ENCODE results near the gene TRERF1. TPM values are rescaled to one million over a fixed set of nuclear protein-coding genes. Genes with fewer than 3 reads are reported as not detected.

TRERF1 gene
- total RNA-seq, 1 donor from 2014 or later: 20.6 TPM

GRCh38 chr6:42179945-42180313, 271.8 kb downstream of the TRERF1 start:
- no peaks in the 10 kb centered on the region for H3K27me3 ChIP-seq
- no peak for TF ChIP-seq POLR2AphosphoS5 (IDR thresholded peaks at IDR 0.05; ENCODE audit: insufficient read depth in 1 of 2, low read depth in 1 of 2)

GRCh38 chr6:42179261-42179944, 272.3 kb downstream of the TRERF1 start:
- intact Hi-C loops (cut with DNase I): no loop called here

More at GRCh38 chr6:42179945-42180313, 271.8 kb downstream of the TRERF1 start:
- Histone ChIP-seq H3K4me1 (no peaks in the 10 kb centered on the region), H3K9me3 (no peaks in the 10 kb centered on the region), H3K27ac (no peak overlapping the region), H3K36me3 (no peaks in the 10 kb centered on the region), H3K4me3 (no peak overlapping the region)
- DNase-seq (ENCODE audit: extremely low spot score in 2 of 2): no peak
- intact Hi-C loops (cut with DNase I): no loop called here

GRCh38 chr6:42177514-42178364, 274.0 kb downstream of the TRERF1 start:
- Histone ChIP-seq H3K4me1 (no peaks in the 10 kb centered on the region), H3K9me3 (no peaks in the 10 kb centered on the region), H3K27me3 (no peaks in the 10 kb centered on the region), H3K4me3 (no peak overlapping the region), H3K27ac (no peak overlapping the region), H3K36me3 (no peaks in the 10 kb centered on the region)
- intact Hi-C loops (cut with DNase I): no loop called here
- DNase-seq (ENCODE audit: extremely low spot score in 2 of 2): no peak
- TF ChIP-seq POLR2A (IDR thresholded peaks at IDR 0.05) (no peak), POLR2AphosphoS5 (IDR thresholded peaks at IDR 0.05; ENCODE audit: insufficient read depth in 1 of 2, low read depth in 1 of 2) (no peak), CTCF (IDR thresholded peaks at IDR 0.05) (no peak)

More at GRCh38 chr6:42179261-42179944, 272.3 kb downstream of the TRERF1 start:
- no peak for DNase-seq (ENCODE audit: extremely low spot score in 2 of 2)
- no peak for TF ChIP-seq POLR2A (IDR thresholded peaks at IDR 0.05)
- no peak for TF ChIP-seq POLR2AphosphoS5 (IDR thresholded peaks at IDR 0.05; ENCODE audit: insufficient read depth in 1 of 2, low read depth in 1 of 2)
- no peak for TF ChIP-seq CTCF (IDR thresholded peaks at IDR 0.05)
- Histone ChIP-seq H3K27ac (no peak overlapping the region), H3K27me3 (no peaks in the 10 kb centered on the region), H3K9me3 (no peaks in the 10 kb centered on the region), H3K36me3 (no peaks in the 10 kb centered on the region), H3K4me3 (no peak overlapping the region), H3K4me1 (no peaks in the 10 kb centered on the region)

GRCh38 chr6:42176981-42177380, 274.7 kb downstream of the TRERF1 start:
- Histone ChIP-seq H3K4me1 (no peaks in the 10 kb centered on the region), H3K9me3 (no peaks in the 10 kb centered on the region), H3K36me3 (no peaks in the 10 kb centered on the region), H3K4me3 (no peak overlapping the region), H3K27me3 (no peaks in the 10 kb centered on the region), H3K27ac (no peak overlapping the region)
- intact Hi-C loops (cut with DNase I): no loop called here
- TF ChIP-seq POLR2A (IDR thresholded peaks at IDR 0.05) (no peak), POLR2AphosphoS5 (IDR thresholded peaks at IDR 0.05; ENCODE audit: insufficient read depth in 1 of 2, low read depth in 1 of 2) (no peak), CTCF (IDR thresholded peaks at IDR 0.05) (no peak)
- no peak for DNase-seq (ENCODE audit: extremely low spot score in 2 of 2)

GRCh38 chr6:42175860-42176259, 275.9 kb downstream of the TRERF1 start:
- intact Hi-C loops (cut with DNase I): no loop called here

More at GRCh38 chr6:42175860-42176259, 275.9 kb downstream of the TRERF1 start:
- Histone ChIP-seq H3K36me3 (no peaks in the 10 kb centered on the region), H3K9me3 (no peaks in the 10 kb centered on the region), H3K4me1 (no peaks in the 10 kb centered on the region), H3K27me3 (no peaks in the 10 kb centered on the region), H3K4me3 (no peak overlapping the region), H3K27ac (no peak overlapping the region)
- no peak for TF ChIP-seq POLR2AphosphoS5 (IDR thresholded peaks at IDR 0.05; ENCODE audit: insufficient read depth in 1 of 2, low read depth in 1 of 2)
- TF ChIP-seq CTCF (IDR thresholded peaks at IDR 0.05): no peak
- no peak for DNase-seq (ENCODE audit: extremely low spot score in 2 of 2)

Other genes starting within 250 kb of the TRERF1 start
- 21.4 TPM for gene MRPS10, start 234.1 kb downstream of the TRERF1 start, total RNA-seq
- gene UBR2, start 112.1 kb upstream of the TRERF1 start, total RNA-seq: 23.6 TPM